B cell (primary cell): Measurements from ENCODE around the gene TMEM18. TPM values are rescaled to one million over a fixed set of nuclear protein-coding genes. Genes with fewer than 3 reads are reported as not detected.

Experiments
- ATAC-seq: fragments of 200-7000 bp; cut with Tn5 transposase; one replicate; pipeline ENCODE4 v1.10.0; 2021; ENCODE audit warnings: low read depth, mild to moderate bottlenecking, moderate number of reproducible peaks, moderate library complexity
- CTCF ChIA-PET: fragments of 350-600 bp; sonication (Branson Sonifier 250); formaldehyde crosslinking; loops from one replicate; lab custom pipeline; 2021; ENCODE audit warnings: antibody characterized with exemption, inconsistent platforms; lab: Charles Lee
- POLR2A ChIA-PET: fragments of 350-600 bp; sonication (Branson Sonifier 250); formaldehyde crosslinking; loops from one replicate; lab custom pipeline; 2021; ENCODE audit warnings: antibody characterized with exemption; lab: Charles Lee
- DNase-seq: peaks from one replicate; pipeline ENCODE4 v3.0.0; 2013
- H2AFZ ChIP-seq: 2 replicates; pipeline ENCODE4 v1.6.1; 2012; ENCODE audit warnings: mild to moderate bottlenecking, low read depth, low read length; ENCODE audit not compliant: insufficient read depth, poor library complexity, severe bottlenecking
- H3K27ac ChIP-seq, 2 donors: 1 replicate in 1 of 2; 2 replicates in 1 of 2; pipeline ENCODE4 v1.5.1; 2012 to 2013; ENCODE audit warnings: low read length in 2 of 2, mild to moderate bottlenecking in 2 of 2, moderate library complexity in 1 of 2
- H3K27me3 ChIP-seq, 4 experiments: fragments of 200-600 bp in 1 of 4; sonication (generic) in 1 of 4; replicated peaks in 1 of 4; 1 replicate in 2 of 4; 2 replicates in 2 of 4; pipeline versions ENCODE4 v1.6.1 to v1.7.0; 2013 to 2016; ENCODE audit warnings: low read length in 3 of 4, mild to moderate bottlenecking in 2 of 4, mixed read lengths in 1 of 4, moderate library complexity in 1 of 4; ENCODE audit not compliant: insufficient read depth in 4 of 4, control insufficient read depth in 3 of 4; ENCODE audit errors: control extremely low read depth in 1 of 4
- H3K36me3 ChIP-seq, 2 experiments: replicated peaks in 1 of 2; 1 replicate in 1 of 2; 2 replicates in 1 of 2; pipeline versions ENCODE4 v1.6.1 to v1.7.1; 2013; ENCODE audit warnings: low read length in 1 of 2; ENCODE audit not compliant: insufficient read depth in 2 of 2, control insufficient read depth in 1 of 2; ENCODE audit errors: control extremely low read depth in 1 of 2, extremely low read depth in 1 of 2
- H3K4me1 ChIP-seq, 2 donors: fragments of 200-600 bp in 1 of 2; sonication (generic) in 1 of 2; 1 replicate in 1 of 2; 2 replicates in 1 of 2; pipeline versions ENCODE4 v1.5.1 to v1.6.1; 2013 to 2017; ENCODE audit warnings: low read length in 2 of 2; ENCODE audit not compliant: control insufficient read depth in 2 of 2, insufficient read depth in 2 of 2
- H3K4me2 ChIP-seq: replicated peaks from 2 replicates; pipeline ENCODE3; 2012; ENCODE audit warnings: mild to moderate bottlenecking, low read depth, low read length; ENCODE audit not compliant: poor library complexity, severe bottlenecking
- H3K4me3 ChIP-seq, 5 experiments: fragments of 200-600 bp in 1 of 5; sonication (generic) in 1 of 5; 1 replicate in 3 of 5; 2 replicates in 2 of 5; pipeline versions ENCODE4 v1.5.1 to v1.7.0; 2011 to 2016; ENCODE audit warnings: low read length in 4 of 5, mild to moderate bottlenecking in 4 of 5, low read depth in 2 of 5, control low read depth in 1 of 5, moderate library complexity in 1 of 5; ENCODE audit not compliant: insufficient read depth in 1 of 5; ENCODE audit errors: control extremely low read depth in 1 of 5, extremely low read depth in 1 of 5
- H3K79me2 ChIP-seq: fragments of 200-600 bp; sonication (generic); one replicate; pipeline ENCODE4 v1.6.0; 2016; ENCODE audit warnings: low read length; ENCODE audit not compliant: control insufficient read depth, insufficient read depth
- H3K9ac ChIP-seq: fragments of 200-600 bp; sonication (generic); 2 replicates; pipeline ENCODE4 v1.6.1; 2017; ENCODE audit warnings: mild to moderate bottlenecking, low read length, moderate library complexity
- H3K9me3 ChIP-seq, 3 donors: one replicate each; pipeline versions ENCODE4 v1.6.1 to v1.7.1; 2013; ENCODE audit warnings: low read length in 2 of 3; ENCODE audit not compliant: control insufficient read depth in 2 of 3, insufficient read depth in 1 of 3; ENCODE audit errors: control extremely low read depth in 1 of 3
- H4K20me1 ChIP-seq: 2 replicates; pipeline ENCODE4 v1.6.0; 2012; ENCODE audit warnings: mild to moderate bottlenecking, low read length; ENCODE audit not compliant: insufficient read depth, control insufficient read depth, poor library complexity, severe bottlenecking
- H3K27ac Mint-ChIP-seq: one replicate; pipeline ENCODE4 v1.8.0; 2021; ENCODE audit warnings: mixed read lengths
- H3K27me3 Mint-ChIP-seq: one replicate; pipeline ENCODE4 v1.8.0; 2021; ENCODE audit warnings: mixed read lengths
- H3K4me1 Mint-ChIP-seq: one replicate; pipeline ENCODE4 v1.8.0; 2021; ENCODE audit warnings: mixed read lengths
- H3K4me3 Mint-ChIP-seq: one replicate; pipeline ENCODE4 v1.8.0; 2021; ENCODE audit warnings: mixed read lengths
- H3K9me3 Mint-ChIP-seq: one replicate; pipeline ENCODE4 v1.8.0; 2022; ENCODE audit warnings: mixed read lengths; ENCODE audit not compliant: insufficient read depth
- CTCF ChIP-seq: fragments of 200-600 bp; IDR thresholded peaks from one replicate; pipeline ENCODE4 v1.8.0; 2022; ENCODE audit warnings: antibody characterized with exemption, mild to moderate bottlenecking
- EZH2 ChIP-seq: IDR thresholded peaks from 2 replicates; pipeline ENCODE4 v1.6.1; 2012; ENCODE audit warnings: borderline replicate concordance, low read depth, mild to moderate bottlenecking, moderate library complexity, low read length; ENCODE audit not compliant: insufficient read depth, poor library complexity, severe bottlenecking
- WGBS: methylation state at CpG from one replicate; pipeline ENCODE4 v1.1.5; 2013; ENCODE audit warnings: missing lambda C conversion rate; ENCODE audit not compliant: insufficient coverage; 5-methylcytosine and 5-hydroxymethylcytosine counted together
- intact Hi-C: fragments of 100-400 bp; cut with micrococcal nuclease; formaldehyde crosslinking; loops from one replicate; pipeline ENCODE4 v1.10.0; 2022
- polyA plus RNA-seq: library from polyadenylated mRNA; depleted of rRNA; stranded (reverse); fragments of >200 nt; gene quantifications from 2 replicates; pipeline ENCODE4 v1.2.3, GENCODE V29; 2012
- total RNA-seq, 2 donors: library from RNA; stranded (reverse); fragments of 120-200 nt in 1 of 2; gene quantifications; 1 replicate in 1 of 2; 2 replicates in 1 of 2; pipeline versions ENCODE4 v1.2.3 to v1.2.4, GENCODE V29; 2013 to 2022

The TMEM18 gene
- total and polyA plus RNA-seq, 2 donors (not counting 1 experiment from before 2014, with no cell fraction given): 14.4 to 38.5 TPM

GRCh38 chr2:675982-676646 is 1.1 kb downstream of the TMEM18 start:
- no peaks in the 10 kb centered on the region for H3K9me3 ChIP-seq
- DNase-seq: no peak
- peaks cover 2 to 22% of the 10 kb centered on the region in 2 experiments for H3K36me3 ChIP-seq
- peaks cover 36% of the 10 kb centered on the region for H3K79me2 ChIP-seq
- Mint-ChIP-seq H3K27ac (peak overlapping the region; percentile 87), H3K27me3 (no peaks in the 10 kb centered on the region), H3K9me3 (peaks cover 4% of the 10 kb centered on the region), H3K4me3 (peak overlapping the region; percentile 92), H3K4me1 (peaks cover 55% of the 10 kb centered on the region)
- H3K4me3 ChIP-seq: peak overlapping the region in 4 of 5 experiments; percentile 58 to 94 (median 72)
- H3K27ac ChIP-seq: peak overlapping the region; percentile 37 to 48
- ChIA-PET POLR2A (no interaction called here), CTCF (interaction anchor here (2.1 kb wide), 1 partner anchor 20 kb away, joined by 5 read pairs; no protein-coding TSS in a partner anchor)
- 10% methylated on average over 19 of the region's 21 CpGs for WGBS
- H4K20me1 ChIP-seq: peaks cover 36% of the 10 kb centered on the region
- H3K9ac ChIP-seq: peak overlapping the region; percentile 68
- intact Hi-C loops: loop anchor here (5.0 kb wide), 2 partner anchors 36 to 229 kb away; no protein-coding TSS in a partner anchor
- H3K4me1 ChIP-seq: peaks cover 9 to 29% of the 10 kb centered on the region in 2 donors
- no peaks in the 10 kb centered on the region for H3K27me3 ChIP-seq
- peak overlapping the region; percentile 59 for H2AFZ ChIP-seq
- ATAC-seq: peak; percentile 5
- TF ChIP-seq CTCF (peak; percentile 45), EZH2 (no peak)
- peak overlapping the region; percentile 80 for H3K4me2 ChIP-seq

- Histone ChIP-seq H3K4me1 (peaks cover 9 to 34% of the 10 kb centered on the region in 2 donors), H3K36me3 (peaks cover 2 to 28% of the 10 kb centered on the region in 2 experiments), H4K20me1 (peaks cover 36% of the 10 kb centered on the region), H3K9me3 (no peaks in the 10 kb centered on the region), H3K27me3 (no peaks in the 10 kb centered on the region), H3K4me3 (no peak overlapping the region), H3K27ac (no peak overlapping the region), H3K4me2 (no peak overlapping the region), H3K9ac (no peak overlapping the region), H2AFZ (no peak overlapping the region), H3K79me2 (peaks cover 36% of the 10 kb centered on the region)
- WGBS: 96% methylated on average over 6 of the region's 9 CpGs
- intact Hi-C loops: loop anchor here (5.0 kb wide), 2 partner anchors 37 to 228 kb away; no protein-coding TSS in a partner anchor
- Mint-ChIP-seq H3K27ac (no peak overlapping the region), H3K4me1 (peaks cover 60% of the 10 kb centered on the region), H3K9me3 (peaks cover 4% of the 10 kb centered on the region), H3K4me3 (peak overlapping the region; percentile 8), H3K27me3 (no peaks in the 10 kb centered on the region)
- POLR2A ChIA-PET: no interaction called here
- DNase-seq (no peak), ATAC-seq (no peak)
- CTCF ChIA-PET: no interaction called here
- TF ChIP-seq CTCF (no peak), EZH2 (no peak)
These were observed 1.7 kb downstream of the TMEM18 start for GRCh38 chr2:675460-675859.
